HepG2 (cell line): ENCODE measurements around the gene PXYLP1. TPM values are rescaled to one million over a fixed set of nuclear protein-coding genes. Genes with fewer than 3 reads are reported as not detected.
A peak's percentile ranks its signal among the peaks of the same experiment; 100 is the strongest.

ENCODE experiments used
- ARID3A ChIP-seq: IDR thresholded peaks from 2 replicates; pipeline ENCODE4 v1.6.1; 2012; ENCODE audit warnings: low read depth, low read length, improper control_type of control experiment
- CREB1 ChIP-seq, 2 experiments: fragments of 450-650 bp in 1 of 2; IDR thresholded peaks; 2 replicates each; pipeline ENCODE4 v1.6.1; 2016 to 2017; ENCODE audit warnings: control low read depth in 1 of 2, mild to moderate bottlenecking in 1 of 2, missing compliant biosample characterization in 1 of 2, missing genetic modification characterization in 1 of 2
- CREM ChIP-seq, 2 experiments: sonication (generic) in 1 of 2; formaldehyde crosslinking in 1 of 2; IDR thresholded peaks; 2 replicates each; pipeline versions ENCODE4 v1.4.0 to v1.6.1; 2016 to 2020; ENCODE audit warnings: antibody characterized with exemption in 1 of 2, mild to moderate bottlenecking in 1 of 2, missing genetic modification reagents in 1 of 2
- HDAC1 ChIP-seq: sonication (generic); formaldehyde crosslinking; IDR thresholded peaks from 2 replicates; pipeline ENCODE4 v1.5.1; 2020; ENCODE audit warnings: mild to moderate bottlenecking, missing genetic modification reagents
- HNRNPLL ChIP-seq: fragments of 200-400 bp; formaldehyde crosslinking; IDR thresholded peaks from 2 replicates; pipeline ENCODE4 v1.6.1; 2017; ENCODE audit warnings: mild to moderate bottlenecking, low read depth, low read length; ENCODE audit not compliant: poor library complexity, severe bottlenecking
- HOXA3 ChIP-seq: sonication (generic); formaldehyde crosslinking; IDR thresholded peaks from 2 replicates; pipeline ENCODE4 v1.5.0; 2020; ENCODE audit warnings: missing genetic modification reagents
- KDM5A ChIP-seq: fragments of 200-600 bp; sonication (generic); IDR thresholded peaks from 2 replicates; pipeline ENCODE4 v1.7.0; 2018; ENCODE audit warnings: antibody characterized with exemption, mild to moderate bottlenecking, low read length, borderline replicate concordance
- KMT2B ChIP-seq: IDR thresholded peaks from 2 replicates; pipeline ENCODE4 v1.6.1; 2016; ENCODE audit warnings: missing genetic modification reagents, missing compliant biosample characterization
- PHF21A ChIP-seq: sonication (generic); formaldehyde crosslinking; IDR thresholded peaks from 2 replicates; pipeline ENCODE4 v1.5.0; 2020; ENCODE audit warnings: mild to moderate bottlenecking, missing genetic modification reagents
- REPIN1 ChIP-seq: sonication (generic); formaldehyde crosslinking; IDR thresholded peaks from 2 replicates; pipeline ENCODE4 v1.8.0; 2022; ENCODE audit warnings: missing genetic modification reagents, low read depth, mild to moderate bottlenecking, borderline replicate concordance
- RFX1 ChIP-seq: fragments of 450-650 bp; IDR thresholded peaks from 2 replicates; pipeline ENCODE4 v1.6.1; 2017
- SOX6 ChIP-seq, 2 experiments: fragments of 450-650 bp in 1 of 2; sonication (generic) in 1 of 2; formaldehyde crosslinking in 1 of 2; IDR thresholded peaks; 2 replicates each; pipeline versions ENCODE4 v1.4.0 to v1.6.1; 2017 to 2020; ENCODE audit warnings: antibody characterized with exemption in 1 of 2, mild to moderate bottlenecking in 1 of 2, missing genetic modification reagents in 1 of 2
- STAG1 ChIP-seq: sonication (generic); formaldehyde crosslinking; IDR thresholded peaks from 2 replicates; pipeline ENCODE4 v1.4.0; 2020; ENCODE audit warnings: missing genetic modification reagents
- STAT5B ChIP-seq: sonication (generic); formaldehyde crosslinking; IDR thresholded peaks from 2 replicates; pipeline ENCODE4 v1.4.0; 2020; ENCODE audit warnings: missing genetic modification reagents
- ZKSCAN1 ChIP-seq: fragments of 150-350 bp; IDR thresholded peaks from 2 replicates; pipeline ENCODE4 v1.6.1; 2014; ENCODE audit warnings: low read length
- ZMAT3 ChIP-seq: sonication (generic); formaldehyde crosslinking; conservative IDR thresholded peaks from 2 replicates; pipeline ENCODE4 v1.7.0; 2021; ENCODE audit warnings: missing genetic modification reagents
- ZNF256 ChIP-seq: sonication (generic); formaldehyde crosslinking; conservative IDR thresholded peaks from 2 replicates; pipeline ENCODE4 v1.4.0; 2020; ENCODE audit warnings: missing genetic modification reagents
- ZNF326 ChIP-seq: sonication (generic); formaldehyde crosslinking; IDR thresholded peaks from 2 replicates; pipeline ENCODE4 v1.4.0; 2020; ENCODE audit warnings: missing genetic modification reagents, borderline replicate concordance
- ZNF331 ChIP-seq: sonication (generic); formaldehyde crosslinking; IDR thresholded peaks from 2 replicates; pipeline ENCODE4 v1.4.0; 2020; ENCODE audit warnings: missing genetic modification reagents
- ZNF496 ChIP-seq: sonication (generic); formaldehyde crosslinking; IDR thresholded peaks from 2 replicates; pipeline ENCODE4 v1.8.1; 2023; ENCODE audit warnings: mild to moderate bottlenecking, moderate library complexity, missing genetic modification reagents; ENCODE audit not compliant: insufficient replicate concordance
- ZNF562 ChIP-seq: sonication (generic); formaldehyde crosslinking; IDR thresholded peaks from 2 replicates; pipeline ENCODE4 v1.8.0; 2022; ENCODE audit warnings: missing genetic modification reagents, borderline replicate concordance
- ZNF570 ChIP-seq: sonication (generic); formaldehyde crosslinking; IDR thresholded peaks from 2 replicates; pipeline ENCODE4 v1.4.0; 2020; ENCODE audit warnings: mild to moderate bottlenecking, missing genetic modification reagents, borderline replicate concordance
- ZNF672 ChIP-seq: sonication (generic); formaldehyde crosslinking; IDR thresholded peaks from 2 replicates; pipeline ENCODE4 v1.8.1; 2022; ENCODE audit warnings: missing genetic modification reagents
- polyA plus RNA-seq, 8 experiments: library from polyadenylated mRNA; depleted of rRNA in 3 of 8; stranded (reverse) in 7 of 8; unstranded in 1 of 8; fragments of >200 nt; fragmentation: Illumina TruSeq in 4 of 8; extraction: Trizol in 4 of 8; gene quantifications; 2 replicates each; pipeline versions ENCODE4 v1.2.1 to v1.2.3, GENCODE V29; 2011 to 2016; ENCODE audit warnings: low read depth in 4 of 8, missing spikeins in 1 of 8, mixed read lengths in 1 of 8; ENCODE audit not compliant: insufficient read depth in 1 of 8
- total RNA-seq, 5 experiments: library from RNA; depleted of rRNA; stranded (reverse); fragments of >200 nt; fragmentation: Illumina TruSeq; extraction: Trizol; gene quantifications; 2 replicates each; pipeline ENCODE4 v1.2.3, GENCODE V29; 2016; ENCODE audit warnings: low read depth in 1 of 5
- TF ChIP-seq, protein P1 (sequence below): sonication (generic); formaldehyde crosslinking; IDR thresholded peaks from 2 replicates; pipeline ENCODE4 v1.9.0; 2021; ENCODE audit warnings: mild to moderate bottlenecking, missing genetic modification reagents

PXYLP1 gene
- total and polyA plus RNA-seq, 2 of the 13 experiments (the other 11 are each of a cell fraction or from before 2014, with no cell fraction given) = 4.9 to 8.1 TPM

DNA sequence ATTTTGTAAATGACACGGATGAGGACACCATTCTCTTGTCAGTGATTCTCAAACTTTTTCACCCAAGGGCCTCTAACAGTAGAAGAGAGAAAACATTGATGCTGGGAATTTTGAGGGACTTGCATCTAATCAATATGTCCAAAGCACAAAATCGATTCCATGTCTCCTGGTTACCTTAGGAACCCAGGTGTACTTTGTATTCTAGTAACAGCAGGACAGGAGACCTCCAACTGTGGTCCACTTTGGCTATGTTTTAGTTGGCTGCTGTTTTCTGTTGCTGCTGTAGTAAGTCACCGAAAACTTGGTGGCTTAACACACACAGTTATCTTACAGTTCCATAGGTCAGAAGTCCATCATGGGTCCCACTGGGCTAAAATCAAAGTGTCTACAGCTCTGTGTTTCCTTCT lies 112.2 kb downstream of the PXYLP1 start (continued):
- TF ChIP-seq ARID3A (no peak), ZNF672 (no peak), RFX1 (0 out of 2 replicates have a peak, but pooled peaks have one; percentile 22), SOX6 (IDR thresholded peaks at IDR 0.05) (no peak), SOX6 (CRISPR knock-in tag; IDR thresholded peaks at IDR 0.05) (peak; percentile 60; the same call in 1 of the 2 replicates), HOXA3 (CRISPR knock-in tag) (peak; percentile 30; the same call in 1 of the 2 replicates), ZNF496 (CRISPR knock-in tag) (no peak), KDM5A (no peak), HDAC1 (CRISPR knock-in tag) (0 out of 2 replicates have a peak, but pooled peaks have one; percentile 53), CREM (IDR thresholded peaks at IDR 0.05) (peak; percentile 34; the same call in 1 of the 2 replicates), CREM (CRISPR knock-in tag; IDR thresholded peaks at IDR 0.05) (no peak), ZKSCAN1 (no peak), CREB1 (IDR thresholded peaks at IDR 0.05) (no peak), CREB1 (CRISPR knock-in tag; IDR thresholded peaks at IDR 0.05) (0 out of 2 replicates have a peak, but pooled peaks have one; percentile 28), STAG1 (CRISPR knock-in tag) (no peak), PHF21A (CRISPR knock-in tag) (peak; percentile 48; the same call in 1 of the 2 replicates), ZNF562 (CRISPR knock-in tag) (no peak), ZNF331 (peak; percentile 30; the same call in 1 of the 2 replicates), ZNF326 (CRISPR knock-in tag) (no peak), ZNF256 (no peak), REPIN1 (CRISPR knock-in tag) (0 out of 2 replicates have a peak, but pooled peaks have one; percentile 65), HNRNPLL (no peak), ZNF570 (CRISPR knock-in tag) (no peak), KMT2B (CRISPR knock-in tag) (no peak), STAT5B (no peak), ZMAT3 (no peak)
- TF ChIP-seq, protein P1, sequence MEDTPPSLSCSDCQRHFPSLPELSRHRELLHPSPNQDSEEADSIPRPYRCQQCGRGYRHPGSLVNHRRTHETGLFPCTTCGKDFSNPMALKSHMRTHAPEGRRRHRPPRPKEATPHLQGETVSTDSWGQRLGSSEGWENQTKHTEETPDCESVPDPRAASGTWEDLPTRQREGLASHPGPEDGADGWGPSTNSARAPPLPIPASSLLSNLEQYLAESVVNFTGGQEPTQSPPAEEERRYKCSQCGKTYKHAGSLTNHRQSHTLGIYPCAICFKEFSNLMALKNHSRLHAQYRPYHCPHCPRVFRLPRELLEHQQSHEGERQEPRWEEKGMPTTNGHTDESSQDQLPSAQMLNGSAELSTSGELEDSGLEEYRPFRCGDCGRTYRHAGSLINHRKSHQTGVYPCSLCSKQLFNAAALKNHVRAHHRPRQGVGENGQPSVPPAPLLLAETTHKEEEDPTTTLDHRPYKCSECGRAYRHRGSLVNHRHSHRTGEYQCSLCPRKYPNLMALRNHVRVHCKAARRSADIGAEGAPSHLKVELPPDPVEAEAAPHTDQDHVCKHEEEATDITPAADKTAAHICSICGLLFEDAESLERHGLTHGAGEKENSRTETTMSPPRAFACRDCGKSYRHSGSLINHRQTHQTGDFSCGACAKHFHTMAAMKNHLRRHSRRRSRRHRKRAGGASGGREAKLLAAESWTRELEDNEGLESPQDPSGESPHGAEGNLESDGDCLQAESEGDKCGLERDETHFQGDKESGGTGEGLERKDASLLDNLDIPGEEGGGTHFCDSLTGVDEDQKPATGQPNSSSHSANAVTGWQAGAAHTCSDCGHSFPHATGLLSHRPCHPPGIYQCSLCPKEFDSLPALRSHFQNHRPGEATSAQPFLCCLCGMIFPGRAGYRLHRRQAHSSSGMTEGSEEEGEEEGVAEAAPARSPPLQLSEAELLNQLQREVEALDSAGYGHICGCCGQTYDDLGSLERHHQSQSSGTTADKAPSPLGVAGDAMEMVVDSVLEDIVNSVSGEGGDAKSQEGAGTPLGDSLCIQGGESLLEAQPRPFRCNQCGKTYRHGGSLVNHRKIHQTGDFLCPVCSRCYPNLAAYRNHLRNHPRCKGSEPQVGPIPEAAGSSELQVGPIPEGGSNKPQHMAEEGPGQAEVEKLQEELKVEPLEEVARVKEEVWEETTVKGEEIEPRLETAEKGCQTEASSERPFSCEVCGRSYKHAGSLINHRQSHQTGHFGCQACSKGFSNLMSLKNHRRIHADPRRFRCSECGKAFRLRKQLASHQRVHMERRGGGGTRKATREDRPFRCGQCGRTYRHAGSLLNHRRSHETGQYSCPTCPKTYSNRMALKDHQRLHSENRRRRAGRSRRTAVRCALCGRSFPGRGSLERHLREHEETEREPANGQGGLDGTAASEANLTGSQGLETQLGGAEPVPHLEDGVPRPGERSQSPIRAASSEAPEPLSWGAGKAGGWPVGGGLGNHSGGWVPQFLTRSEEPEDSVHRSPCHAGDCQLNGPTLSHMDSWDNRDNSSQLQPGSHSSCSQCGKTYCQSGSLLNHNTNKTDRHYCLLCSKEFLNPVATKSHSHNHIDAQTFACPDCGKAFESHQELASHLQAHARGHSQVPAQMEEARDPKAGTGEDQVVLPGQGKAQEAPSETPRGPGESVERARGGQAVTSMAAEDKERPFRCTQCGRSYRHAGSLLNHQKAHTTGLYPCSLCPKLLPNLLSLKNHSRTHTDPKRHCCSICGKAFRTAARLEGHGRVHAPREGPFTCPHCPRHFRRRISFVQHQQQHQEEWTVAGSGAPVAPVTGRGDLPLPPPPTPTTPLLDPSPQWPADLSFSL (CRISPR knock-in tag) = no peak
